Astrocyte (in vitro differentiated cells and primary cell): Measurements from ENCODE around the gene TUT7. TPM values are rescaled to one million over a fixed set of nuclear protein-coding genes. Genes with fewer than 3 reads are reported as not detected.

Experiments
- DNase-seq: peaks from one replicate; pipeline ENCODE4 v3.0.0-alpha.2; 2010; ENCODE audit warnings: low read depth
- FAIRE-seq: peaks from 2 replicates; lab custom pipeline; 2011; peaks lifted over from hg19 to GRCh38; lab: Jason Lieb, UNC
- H2AFZ ChIP-seq: 2 replicates; pipeline ENCODE4 v1.6.0; 2012; ENCODE audit warnings: low read depth, low read length, inconsistent platforms
- H3K27ac ChIP-seq: 2 replicates; pipeline ENCODE4 v1.5.1; 2011; ENCODE audit warnings: low read depth, low read length, inconsistent platforms
- H3K27me3 ChIP-seq: 2 replicates; pipeline ENCODE4 v1.6.0; 2011; ENCODE audit warnings: low read length, inconsistent platforms; ENCODE audit not compliant: insufficient read depth
- H3K36me3 ChIP-seq: 2 replicates; pipeline ENCODE4 v1.5.1; 2011; ENCODE audit warnings: low read length, inconsistent platforms; ENCODE audit not compliant: insufficient read depth
- H3K4me1 ChIP-seq: 2 replicates; pipeline ENCODE4 v1.5.1; 2011; ENCODE audit warnings: low read length, inconsistent platforms; ENCODE audit not compliant: insufficient read depth
- H3K4me2 ChIP-seq: 2 replicates; pipeline ENCODE4 v1.6.0; 2012; ENCODE audit warnings: low read length, inconsistent platforms
- H3K4me3 ChIP-seq: 2 replicates; pipeline ENCODE4 v1.5.1; 2011; ENCODE audit warnings: low read depth, mild to moderate bottlenecking, low read length, inconsistent platforms; ENCODE audit not compliant: insufficient read depth
- H3K79me2 ChIP-seq: 2 replicates; pipeline ENCODE4 v1.6.0; 2012; ENCODE audit warnings: mild to moderate bottlenecking, low read length, inconsistent platforms; ENCODE audit not compliant: insufficient read depth
- H3K9ac ChIP-seq: 2 replicates; pipeline ENCODE4 v1.6.0; 2012; ENCODE audit warnings: mild to moderate bottlenecking, low read length, inconsistent platforms
- H3K9me3 ChIP-seq: 2 replicates; pipeline ENCODE4 v1.5.1; 2012; ENCODE audit warnings: low read depth, mild to moderate bottlenecking, low read length, inconsistent platforms; ENCODE audit not compliant: insufficient read depth
- H4K20me1 ChIP-seq: 2 replicates; pipeline ENCODE4 v1.6.0; 2012; ENCODE audit warnings: low read length, inconsistent platforms; ENCODE audit not compliant: insufficient read depth
- H3K27ac Mint-ChIP-seq: one replicate; pipeline ENCODE4 v1.8.0; 2021; ENCODE audit warnings: mild to moderate bottlenecking, mixed read lengths; ENCODE audit not compliant: unreplicated experiment
- H3K27me3 Mint-ChIP-seq: one replicate; pipeline ENCODE4 v1.8.0; 2021; ENCODE audit warnings: low read depth, mixed read lengths; ENCODE audit not compliant: unreplicated experiment
- H3K36me3 Mint-ChIP-seq: one replicate; pipeline ENCODE4 v1.8.0; 2021; ENCODE audit warnings: low read depth, mixed read lengths; ENCODE audit not compliant: unreplicated experiment
- H3K4me1 Mint-ChIP-seq: one replicate; pipeline ENCODE4 v1.8.0; 2021; ENCODE audit warnings: low read depth, mixed read lengths; ENCODE audit not compliant: unreplicated experiment
- H3K4me3 Mint-ChIP-seq: one replicate; pipeline ENCODE4 v1.8.0; 2021; ENCODE audit warnings: mild to moderate bottlenecking, moderate library complexity, mixed read lengths; ENCODE audit not compliant: unreplicated experiment
- H3K9me3 Mint-ChIP-seq: one replicate; pipeline ENCODE4 v1.8.0; 2021; ENCODE audit warnings: mild to moderate bottlenecking, mixed read lengths; ENCODE audit not compliant: unreplicated experiment
- EZH2 ChIP-seq: IDR thresholded peaks from 2 replicates; pipeline ENCODE4 v1.6.1; 2012; ENCODE audit warnings: mild to moderate bottlenecking, low read length, inconsistent platforms; ENCODE audit not compliant: insufficient read depth
- total RNA-seq: library from RNA; stranded (reverse); gene quantifications from 2 replicates; pipeline ENCODE4 v1.2.1, GENCODE V29; 2021
- TF ChIP-seq, protein P1 (sequence below): IDR thresholded peaks from 2 replicates; pipeline ENCODE4 v1.5.1; 2011; ENCODE audit warnings: low read depth, mild to moderate bottlenecking, inconsistent platforms, low read length, moderate library complexity; ENCODE audit not compliant: insufficient read depth

Gene TUT7
- total RNA-seq, 1 donor from 2014 or later, result 24.8 TPM

DNA sequence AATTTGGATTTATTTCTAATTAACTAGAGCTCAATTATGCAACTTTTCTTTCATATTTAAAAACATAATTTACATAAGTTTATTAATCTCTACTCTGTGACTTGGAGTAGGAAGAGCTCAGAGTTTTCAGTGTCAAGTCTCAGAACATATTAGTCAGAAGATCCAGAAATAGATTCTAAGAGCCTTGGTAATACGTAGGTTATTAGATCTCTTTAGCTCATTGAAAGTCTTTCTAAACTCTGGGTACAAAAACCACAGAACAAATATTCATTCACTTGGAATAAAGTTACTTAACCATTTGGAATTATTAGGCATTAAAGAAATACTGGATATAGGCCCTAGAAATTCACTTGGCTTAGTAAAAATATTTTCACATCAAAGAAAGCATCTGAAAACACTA, 45.5 kb downstream of the TUT7 start:
- peaks cover 43% of the 10 kb centered on the region for H3K36me3 ChIP-seq
- no peaks in the 10 kb centered on the region for H3K79me2 ChIP-seq
- Mint-ChIP-seq H3K9me3 (no peaks in the 10 kb centered on the region), H3K27me3 (no peaks in the 10 kb centered on the region), H3K27ac (no peak overlapping the region), H3K4me3 (no peak overlapping the region), H3K36me3 (peaks cover 23% of the 10 kb centered on the region), H3K4me1 (peaks cover 6% of the 10 kb centered on the region)
- no peak overlapping the region for H3K4me3 ChIP-seq
- H3K9ac ChIP-seq, result no peak overlapping the region
- FAIRE-seq, result no peak
- no peaks in the 10 kb centered on the region for H3K4me1 ChIP-seq
- TF ChIP-seq, protein P1, sequence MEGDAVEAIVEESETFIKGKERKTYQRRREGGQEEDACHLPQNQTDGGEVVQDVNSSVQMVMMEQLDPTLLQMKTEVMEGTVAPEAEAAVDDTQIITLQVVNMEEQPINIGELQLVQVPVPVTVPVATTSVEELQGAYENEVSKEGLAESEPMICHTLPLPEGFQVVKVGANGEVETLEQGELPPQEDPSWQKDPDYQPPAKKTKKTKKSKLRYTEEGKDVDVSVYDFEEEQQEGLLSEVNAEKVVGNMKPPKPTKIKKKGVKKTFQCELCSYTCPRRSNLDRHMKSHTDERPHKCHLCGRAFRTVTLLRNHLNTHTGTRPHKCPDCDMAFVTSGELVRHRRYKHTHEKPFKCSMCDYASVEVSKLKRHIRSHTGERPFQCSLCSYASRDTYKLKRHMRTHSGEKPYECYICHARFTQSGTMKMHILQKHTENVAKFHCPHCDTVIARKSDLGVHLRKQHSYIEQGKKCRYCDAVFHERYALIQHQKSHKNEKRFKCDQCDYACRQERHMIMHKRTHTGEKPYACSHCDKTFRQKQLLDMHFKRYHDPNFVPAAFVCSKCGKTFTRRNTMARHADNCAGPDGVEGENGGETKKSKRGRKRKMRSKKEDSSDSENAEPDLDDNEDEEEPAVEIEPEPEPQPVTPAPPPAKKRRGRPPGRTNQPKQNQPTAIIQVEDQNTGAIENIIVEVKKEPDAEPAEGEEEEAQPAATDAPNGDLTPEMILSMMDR, result no peak
- no peak for TF ChIP-seq EZH2
- H3K27ac ChIP-seq, result no peak overlapping the region
- H4K20me1 ChIP-seq, result no peaks in the 10 kb centered on the region
- DNase-seq, result peak; percentile 3
- H3K9me3 ChIP-seq, result no peaks in the 10 kb centered on the region
- H2AFZ ChIP-seq, result no peak overlapping the region
- H3K4me2 ChIP-seq, result no peak overlapping the region
- H3K27me3 ChIP-seq, result no peaks in the 10 kb centered on the region

DNA sequence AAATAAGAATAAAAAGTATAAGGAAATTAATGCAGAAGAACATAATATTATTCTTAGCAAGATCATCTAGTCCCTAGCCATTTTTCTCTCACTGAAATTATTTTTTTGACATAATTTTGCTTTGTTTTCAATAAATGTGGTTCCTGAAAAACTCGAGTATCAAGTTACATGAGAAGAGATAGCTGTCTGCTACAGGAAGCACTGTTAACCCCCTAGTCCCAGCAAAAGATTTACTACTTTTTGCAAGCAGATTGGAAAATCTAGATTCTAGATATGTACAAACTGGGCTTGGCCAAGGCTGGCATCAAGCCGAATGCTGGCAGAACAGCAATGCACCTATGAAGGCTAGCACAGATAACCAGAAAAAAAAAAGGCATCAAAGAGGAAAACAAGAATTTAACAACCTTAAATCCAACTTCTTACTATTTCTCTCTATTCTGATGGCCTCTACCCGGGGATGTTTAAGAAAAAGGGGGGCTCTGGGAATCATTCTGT, 49.9 kb downstream of the TUT7 start:
- Histone ChIP-seq H3K36me3 (peaks cover 57% of the 10 kb centered on the region), H3K4me1 (no peaks in the 10 kb centered on the region), H3K79me2 (no peaks in the 10 kb centered on the region), H2AFZ (no peak overlapping the region), H3K9ac (no peak overlapping the region), H3K27ac (no peak overlapping the region), H3K9me3 (no peaks in the 10 kb centered on the region), H3K27me3 (no peaks in the 10 kb centered on the region), H3K4me2 (no peak overlapping the region), H3K4me3 (no peak overlapping the region), H4K20me1 (no peaks in the 10 kb centered on the region)
- no peaks in the 10 kb centered on the region for H3K27me3 Mint-ChIP-seq
- H3K9me3 Mint-ChIP-seq, result no peaks in the 10 kb centered on the region
- H3K27ac Mint-ChIP-seq, result no peak overlapping the region
- no peak overlapping the region for H3K4me3 Mint-ChIP-seq
- no peak for FAIRE-seq
- no peak for DNase-seq
- H3K36me3 Mint-ChIP-seq, result peaks cover 22% of the 10 kb centered on the region
- peaks cover 9% of the 10 kb centered on the region for H3K4me1 Mint-ChIP-seq
- no peak for TF ChIP-seq EZH2
- TF ChIP-seq, protein P1, result no peak

- H3K4me2 ChIP-seq, result no peak overlapping the region
- Mint-ChIP-seq H3K27ac (peak overlapping the region; percentile 50), H3K4me1 (peaks cover 9% of the 10 kb centered on the region), H3K36me3 (peaks cover 24% of the 10 kb centered on the region), H3K4me3 (no peak overlapping the region), H3K9me3 (no peaks in the 10 kb centered on the region), H3K27me3 (no peaks in the 10 kb centered on the region)
- DNase-seq (peak; percentile 8), FAIRE-seq (no peak)
- H3K9ac ChIP-seq, result no peak overlapping the region
- no peak overlapping the region for H3K4me3 ChIP-seq
- TF ChIP-seq, protein P1, result no peak
- TF ChIP-seq EZH2, result no peak
- H3K27me3 ChIP-seq, result no peaks in the 10 kb centered on the region
- no peak overlapping the region for H3K27ac ChIP-seq
- H3K79me2 ChIP-seq, result no peaks in the 10 kb centered on the region
- no peaks in the 10 kb centered on the region for H4K20me1 ChIP-seq
- H3K9me3 ChIP-seq, result no peaks in the 10 kb centered on the region
- H3K36me3 ChIP-seq, result peaks cover 57% of the 10 kb centered on the region
- H3K4me1 ChIP-seq, result no peaks in the 10 kb centered on the region
- no peak overlapping the region for H2AFZ ChIP-seq
These were observed 50.8 kb downstream of the TUT7 start for GRCh38 chr9:86303316-86303975.
